ENCODE results near the gene CDH23. TPM values are rescaled to one million over a fixed set of nuclear protein-coding genes. Genes with fewer than 3 reads are reported as not detected.

CDH23 gene
- total RNA-seq, 1 experiment from 2014 or later, result 2.9 TPM

DNA sequence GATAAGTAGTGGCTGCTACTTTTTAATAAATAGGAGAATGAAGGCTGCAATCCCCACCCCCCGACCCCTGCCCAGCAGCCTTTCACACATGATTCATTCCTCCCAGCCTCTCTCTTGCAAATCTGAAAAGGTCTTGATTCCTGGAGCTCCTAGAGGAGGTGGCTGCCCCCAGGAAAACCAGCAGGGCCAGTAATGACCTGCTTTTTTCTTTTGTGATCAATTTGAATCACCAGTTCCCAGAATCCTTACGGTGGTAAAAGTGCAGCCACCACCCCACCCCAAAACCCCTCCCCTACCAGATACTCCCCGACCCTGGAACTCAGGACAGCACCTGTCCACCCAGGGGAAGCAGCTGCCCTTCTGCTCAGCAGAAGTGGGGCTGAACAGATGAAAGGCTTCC lies 213.9 kb downstream of the CDH23 start (continued):
- TF ChIP-seq ZBTB21 (CRISPR knock-in tag; IDR thresholded peaks at IDR 0.05; ENCODE audit: borderline replicate concordance) (no peak), EMX1 (CRISPR knock-in tag; IDR thresholded peaks at IDR 0.05) (no peak), ZNF263 (CRISPR knock-in tag; IDR thresholded peaks at IDR 0.05; ENCODE audit: low read depth) (no peak), IRF1 (CRISPR knock-in tag; IDR thresholded peaks at IDR 0.05) (no peak), OVOL2 (CRISPR knock-in tag; IDR thresholded peaks at IDR 0.05; ENCODE audit: borderline replicate concordance) (no peak), ATF3 (CRISPR knock-in tag; conservative IDR thresholded peaks at IDR 0.05) (no peak), ZNF219 (CRISPR knock-in tag; IDR thresholded peaks at IDR 0.05; ENCODE audit: borderline replicate concordance) (no peak), TEAD4 (CRISPR knock-in tag; IDR thresholded peaks at IDR 0.05) (no peak)
- TF ChIP-seq, protein P1, sequence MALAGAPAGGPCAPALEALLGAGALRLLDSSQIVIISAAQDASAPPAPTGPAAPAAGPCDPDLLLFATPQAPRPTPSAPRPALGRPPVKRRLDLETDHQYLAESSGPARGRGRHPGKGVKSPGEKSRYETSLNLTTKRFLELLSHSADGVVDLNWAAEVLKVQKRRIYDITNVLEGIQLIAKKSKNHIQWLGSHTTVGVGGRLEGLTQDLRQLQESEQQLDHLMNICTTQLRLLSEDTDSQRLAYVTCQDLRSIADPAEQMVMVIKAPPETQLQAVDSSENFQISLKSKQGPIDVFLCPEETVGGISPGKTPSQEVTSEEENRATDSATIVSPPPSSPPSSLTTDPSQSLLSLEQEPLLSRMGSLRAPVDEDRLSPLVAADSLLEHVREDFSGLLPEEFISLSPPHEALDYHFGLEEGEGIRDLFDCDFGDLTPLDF (CRISPR knock-in tag; IDR thresholded peaks at IDR 0.05), result no peak
- TF ChIP-seq, protein P2, sequence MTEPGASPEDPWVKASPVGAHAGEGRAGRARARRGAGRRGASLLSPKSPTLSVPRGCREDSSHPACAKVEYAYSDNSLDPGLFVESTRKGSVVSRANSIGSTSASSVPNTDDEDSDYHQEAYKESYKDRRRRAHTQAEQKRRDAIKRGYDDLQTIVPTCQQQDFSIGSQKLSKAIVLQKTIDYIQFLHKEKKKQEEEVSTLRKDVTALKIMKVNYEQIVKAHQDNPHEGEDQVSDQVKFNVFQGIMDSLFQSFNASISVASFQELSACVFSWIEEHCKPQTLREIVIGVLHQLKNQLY (CRISPR knock-in tag; IDR thresholded peaks at IDR 0.05), result no peak

DNA sequence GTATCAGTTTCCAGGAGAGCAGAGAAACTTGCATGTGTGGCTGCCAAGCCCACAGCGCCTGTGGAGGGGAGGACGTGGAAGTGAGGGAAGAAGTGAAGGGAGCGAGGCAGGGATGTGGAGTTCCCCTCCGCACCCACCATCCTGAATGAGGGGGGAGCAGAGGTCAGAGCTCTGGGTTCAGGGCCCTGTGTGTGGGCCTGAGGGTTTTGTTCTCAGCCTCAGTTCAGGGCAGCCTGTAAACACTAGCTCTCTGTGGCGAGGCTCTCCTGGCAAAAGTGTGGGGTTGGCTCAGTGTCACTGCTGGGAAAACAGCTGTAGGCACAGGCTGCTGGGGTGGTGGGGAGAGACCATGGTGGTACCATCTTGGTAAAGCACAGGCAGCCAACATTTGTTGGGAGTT lies 214.4 kb downstream of the CDH23 start:
- H3K4me3 Mint-ChIP-seq, result no peak overlapping the region
- no peak for DNase-seq (ENCODE audit: low spot score)
- no peak overlapping the region; the same call in 1 of the 2 replicates for H3K27ac Mint-ChIP-seq
- TF ChIP-seq HMGA2 (CRISPR knock-in tag; IDR thresholded peaks at IDR 0.05) (no peak), RORB (CRISPR knock-in tag; IDR thresholded peaks at IDR 0.05) (no peak), SMAD3 (CRISPR knock-in tag; IDR thresholded peaks at IDR 0.05; ENCODE audit: borderline replicate concordance) (no peak)
- H3K27me3 Mint-ChIP-seq (ENCODE audit: low read depth), result no peaks in the 10 kb centered on the region
- H3K9me3 Mint-ChIP-seq, result no peaks in the 10 kb centered on the region
- no peaks in the 10 kb centered on the region for H3K36me3 Mint-ChIP-seq
- ChIA-PET CTCF (interaction anchor here (0.6 to 6.5 kb wide), 18 partner anchors 11 to 909 kb away, joined by 3 to 55 read pairs (median 6); partner anchors contain the start of genes CDH23 and SLC29A3), POLR2A (interaction anchor here (0.7 kb wide), 1 partner anchor 230 kb away, joined by 6 read pairs; no protein-coding TSS in a partner anchor)
- ATAC-seq, result no peak
- H3K4me1 Mint-ChIP-seq, result peaks cover 52% of the 10 kb centered on the region

GRCh38 chr10:71611709-71612422 lies 215.1 kb downstream of the CDH23 start:
- no peak for DNase-seq (ENCODE audit: low spot score)
- POLR2A ChIA-PET, result interaction anchor here (0.6 kb wide), 1 partner anchor 138 kb away, joined by 3 read pairs; no protein-coding TSS in a partner anchor

More at GRCh38 chr10:71611709-71612422, 215.1 kb downstream of the CDH23 start:
- no peaks in the 10 kb centered on the region for H3K27me3 Mint-ChIP-seq (ENCODE audit: low read depth)
- ATAC-seq, result no peak
- TF ChIP-seq NFE2L1 (CRISPR knock-in tag; IDR thresholded peaks at IDR 0.05), result no peak
- no peak for TF ChIP-seq ZNF425 (CRISPR knock-in tag; conservative IDR thresholded peaks at IDR 0.05)
- no peak for TF ChIP-seq SMAD4 (CRISPR knock-in tag; IDR thresholded peaks at IDR 0.05)
- no peak for TF ChIP-seq NFATC4 (CRISPR knock-in tag; IDR thresholded peaks at IDR 0.05)
- no peak for TF ChIP-seq FOXP1 (CRISPR knock-in tag; IDR thresholded peaks at IDR 0.05; ENCODE audit: borderline replicate concordance)
- TF ChIP-seq USF1 (CRISPR knock-in tag; IDR thresholded peaks at IDR 0.05), result no peak
- TF ChIP-seq ZNF423 (CRISPR knock-in tag; IDR thresholded peaks at IDR 0.05), result no peak
- TF ChIP-seq ZNF416 (CRISPR knock-in tag; IDR thresholded peaks at IDR 0.05), result no peak
- TF ChIP-seq FOXJ3 (CRISPR knock-in tag; IDR thresholded peaks at IDR 0.05; ENCODE audit: borderline replicate concordance), result no peak
- CTCF ChIA-PET, result interaction anchor here (0.6 to 6.5 kb wide), 14 partner anchors 10 to 297 kb away, joined by 3 to 55 read pairs (median 5); partner anchors contain the start of gene SLC29A3
- no peaks in the 10 kb centered on the region; the same call in 1 of the 2 replicates for H3K36me3 Mint-ChIP-seq
- no peak overlapping the region for H3K27ac Mint-ChIP-seq
- no peak overlapping the region for H3K4me3 Mint-ChIP-seq
- H3K9me3 Mint-ChIP-seq, result peaks cover 4% of the 10 kb centered on the region; the same call in 1 of the 2 replicates
- peaks cover 53% of the 10 kb centered on the region for H3K4me1 Mint-ChIP-seq

All from WTC11 (cell line).